GM19035 (cell line): ENCODE data around the gene POLR3H.
"Not testable (repeated sequence)": the region's sequence is repeated elsewhere in the genome, so short reads cannot be mapped to it uniquely, and the experiment has no call there.

ENCODE experiments used
- ATAC-seq: cut with Tn5 transposase; IDR thresholded peaks from one replicate; pipeline ENCODE4 v1.9.1; 2021; ENCODE audit not compliant: unreplicated experiment

POLR3H gene

DNA sequence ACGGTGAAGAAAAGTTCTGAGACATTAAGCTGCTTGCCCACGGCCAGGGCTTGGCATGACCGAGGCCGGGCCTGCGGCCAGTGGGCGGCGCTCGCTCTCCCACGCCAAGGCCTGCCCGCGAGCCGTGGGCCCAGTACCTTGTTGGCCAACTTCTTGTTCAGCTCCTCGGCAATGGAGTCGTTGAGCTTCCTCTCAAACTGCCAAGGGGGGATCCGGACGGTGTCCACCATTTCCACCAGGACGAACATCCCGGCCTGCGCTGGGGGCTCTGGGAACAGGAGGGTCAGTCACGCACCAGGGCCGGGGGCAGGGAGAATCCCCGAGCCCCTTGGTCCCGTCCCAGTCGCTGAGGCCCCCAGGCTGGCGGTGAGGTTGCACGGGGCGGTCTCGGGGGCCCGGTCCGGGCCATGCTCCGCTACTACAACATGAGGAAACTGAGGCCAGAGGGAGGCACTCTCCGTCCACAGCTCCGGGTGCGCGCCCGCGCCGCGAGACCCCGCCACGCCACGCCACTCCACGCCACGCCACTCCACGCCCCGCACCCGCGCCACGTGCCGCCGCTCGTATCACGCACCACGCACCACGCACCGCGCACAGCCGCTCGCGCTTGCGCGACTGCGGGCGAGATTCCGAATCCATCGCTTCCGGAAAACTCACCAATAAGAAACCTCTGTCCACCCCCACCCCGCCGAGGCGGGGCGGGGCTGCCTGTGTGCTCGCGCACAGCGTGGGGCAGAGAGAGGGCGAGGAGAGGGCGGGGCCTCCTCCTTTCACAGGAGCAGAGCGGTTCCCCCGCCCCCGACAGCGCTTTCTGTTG is at the start of gene POLR3H:
TSS of gene POLR3H (minus strand) at position 617 of the 817 bp plus-strand sequence. CDS start at position 248, 369 bp downstream.
- peak; percentile 94 for ATAC-seq

DNA sequence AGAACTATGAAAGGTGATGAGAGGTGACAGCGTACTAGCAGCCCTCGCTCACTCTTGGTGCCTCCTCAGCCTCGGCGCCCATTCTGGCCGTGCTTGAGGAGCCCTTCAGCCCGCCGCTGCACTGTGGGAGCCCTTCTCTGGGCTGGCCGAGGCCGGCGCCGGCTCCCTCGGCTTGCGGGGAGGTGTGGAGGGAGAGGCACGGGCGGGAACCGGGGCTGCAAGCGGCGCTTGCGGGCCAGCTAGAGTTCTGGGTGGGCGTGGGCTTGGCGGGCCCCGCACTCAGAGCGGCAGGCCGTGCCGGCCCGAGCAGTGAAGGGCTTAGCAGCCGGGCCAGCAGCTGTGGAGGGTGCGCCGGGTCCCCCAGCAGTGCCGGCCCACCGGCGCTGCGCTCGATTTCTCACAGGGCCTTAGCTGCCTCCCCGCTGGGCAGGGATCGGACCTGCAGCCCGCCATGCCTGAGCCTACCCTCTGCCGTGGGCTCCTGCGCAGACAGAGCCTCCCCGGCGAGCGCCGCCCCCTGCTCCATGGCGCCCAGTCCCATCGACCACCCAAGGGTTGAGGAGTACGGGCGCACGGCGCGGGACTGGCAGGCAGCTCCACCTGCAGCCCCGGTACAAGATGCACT is 49.2 kb upstream of the POLR3H start:
- not testable (repeated sequence) for ATAC-seq

DNA sequence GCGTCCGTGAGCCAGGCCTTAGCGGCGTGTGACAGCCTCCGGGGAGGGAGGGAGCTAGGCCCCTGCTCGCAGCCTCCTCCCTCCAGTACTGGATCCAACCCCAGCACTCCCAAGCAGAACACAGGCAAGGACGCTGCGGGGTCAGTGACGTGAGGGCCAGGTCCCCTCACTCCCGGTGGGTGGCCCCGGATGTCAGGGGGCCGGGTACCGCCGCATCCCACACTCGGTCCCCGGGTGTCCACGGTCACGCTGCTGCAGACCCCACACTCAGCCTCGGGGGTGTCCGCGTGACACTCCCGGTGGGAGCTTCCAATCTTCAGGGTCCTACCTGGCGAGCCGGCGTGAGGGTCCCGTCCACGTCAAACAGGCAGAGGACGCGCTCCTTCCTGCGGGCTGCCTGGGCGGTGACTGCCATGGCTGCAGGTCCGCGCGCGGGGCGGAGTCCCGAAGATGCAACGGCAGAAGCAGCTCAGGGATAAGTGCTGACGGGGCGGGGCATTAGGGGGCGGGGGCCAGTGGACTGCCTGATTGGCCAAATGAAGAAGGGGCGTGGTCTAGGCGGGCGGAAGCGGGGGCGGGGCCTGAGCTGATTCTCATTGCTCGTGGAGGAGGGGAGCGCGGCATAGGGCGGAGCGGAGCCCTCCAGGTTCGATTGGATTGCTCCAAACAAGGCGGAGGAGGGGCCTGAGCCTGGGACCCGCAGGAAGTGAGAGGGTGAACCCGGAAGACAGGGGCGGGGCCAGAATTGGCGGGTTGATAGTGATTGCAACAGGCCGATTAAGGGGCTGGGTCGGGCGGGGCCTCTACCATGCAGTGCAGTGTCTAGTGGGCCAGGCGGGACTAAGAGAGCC is 45.3 kb upstream of the POLR3H start, which contains the start of gene PMM1:
TSS of gene PMM1 (minus strand) at position 450 of the 851 bp plus-strand sequence. CDS start at position 415, 35 bp downstream.
- peak; percentile 87 for ATAC-seq

DNA sequence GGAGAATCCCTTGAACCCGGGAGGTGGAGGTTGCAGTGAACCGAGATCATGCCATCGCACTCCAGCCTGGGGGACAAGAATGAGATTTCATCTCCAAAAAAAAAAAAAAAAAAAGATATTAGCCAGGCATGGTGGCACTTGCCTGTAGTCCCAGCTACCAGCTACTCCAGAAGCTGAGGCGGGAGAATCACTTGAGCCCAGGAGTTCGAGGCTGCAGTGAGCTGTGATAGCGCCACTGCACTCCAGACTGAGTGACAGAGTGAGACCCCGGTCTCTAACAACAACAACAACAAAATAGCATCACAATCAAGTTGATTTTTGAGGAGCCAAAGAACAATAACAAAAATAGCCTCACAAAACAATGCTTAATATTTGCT is 43.1 kb upstream of the POLR3H start:
- no peak for ATAC-seq

GRCh38 chr22:41585898-41586297 is 41.6 kb upstream of the POLR3H start:
- no peak for ATAC-seq

- ATAC-seq: no peak
These were observed 40.6 kb upstream of the POLR3H start for GRCh38 chr22:41584881-41585280.

DNA sequence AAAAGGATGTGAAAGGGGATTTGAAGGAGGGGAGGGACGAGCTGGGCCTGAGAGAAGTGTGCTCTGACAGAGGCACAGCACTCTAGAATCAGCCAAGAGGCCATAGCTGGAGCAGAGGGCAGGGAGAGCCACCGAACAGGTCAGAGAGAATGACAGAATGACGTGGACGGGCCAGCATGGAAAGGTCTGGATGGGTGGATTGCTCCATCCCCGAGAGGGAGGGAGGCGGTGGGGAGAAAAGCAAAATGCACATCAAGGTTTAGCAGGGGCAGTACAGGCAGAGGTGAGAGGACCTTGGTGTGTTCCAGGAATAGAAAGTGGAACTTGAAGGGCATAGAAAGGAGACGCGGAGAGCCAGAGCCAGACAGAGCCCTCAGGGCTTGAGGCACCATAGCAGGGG is 38.4 kb upstream of the POLR3H start:
- ATAC-seq: no peak

DNA sequence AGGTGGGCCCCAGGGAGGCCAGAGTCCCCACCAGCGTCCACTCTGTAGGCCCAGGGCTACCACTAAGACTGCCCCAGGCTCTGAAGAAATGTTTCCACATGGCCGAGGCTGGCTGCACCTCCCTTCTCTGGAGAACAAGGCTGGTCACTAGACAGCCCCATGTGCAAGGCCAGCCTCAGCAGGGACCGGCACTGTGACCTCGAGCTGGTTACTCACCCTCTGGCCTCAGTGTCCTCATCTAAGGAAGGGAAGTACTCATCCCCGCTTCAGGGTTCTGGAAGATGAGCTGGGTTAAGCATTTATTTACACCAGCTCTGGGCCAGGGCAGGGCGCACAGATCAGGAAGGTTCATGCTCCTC is 35.7 kb upstream of the POLR3H start:
- no peak for ATAC-seq

- ATAC-seq: no peak
These were observed 35.2 kb upstream of the POLR3H start for GRCh38 chr22:41579297-41579996.

DNA sequence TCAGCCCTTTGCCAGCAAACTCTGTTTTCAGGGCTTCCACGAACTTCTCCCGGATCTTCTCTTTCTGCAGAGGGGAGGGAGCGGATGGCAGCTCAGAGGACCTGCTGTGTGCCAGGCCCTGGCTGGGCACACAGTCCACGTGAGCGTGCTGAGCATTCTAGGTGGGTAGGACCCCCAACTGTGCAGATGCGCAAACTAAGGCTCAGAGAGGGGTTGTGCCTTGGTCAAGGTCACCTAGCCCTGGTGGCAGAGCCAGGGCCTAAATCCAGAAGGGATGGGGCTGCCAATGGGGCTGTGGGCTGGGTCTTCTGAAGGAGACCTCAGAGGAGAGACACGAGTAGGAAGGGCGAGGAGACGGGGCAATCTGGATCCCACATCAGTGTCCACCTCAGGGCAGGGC is 34.5 kb upstream of the POLR3H start:
- no peak for ATAC-seq

GRCh38 chr22:41578114-41578513 is 33.8 kb upstream of the POLR3H start:
- ATAC-seq: no peak

DNA sequence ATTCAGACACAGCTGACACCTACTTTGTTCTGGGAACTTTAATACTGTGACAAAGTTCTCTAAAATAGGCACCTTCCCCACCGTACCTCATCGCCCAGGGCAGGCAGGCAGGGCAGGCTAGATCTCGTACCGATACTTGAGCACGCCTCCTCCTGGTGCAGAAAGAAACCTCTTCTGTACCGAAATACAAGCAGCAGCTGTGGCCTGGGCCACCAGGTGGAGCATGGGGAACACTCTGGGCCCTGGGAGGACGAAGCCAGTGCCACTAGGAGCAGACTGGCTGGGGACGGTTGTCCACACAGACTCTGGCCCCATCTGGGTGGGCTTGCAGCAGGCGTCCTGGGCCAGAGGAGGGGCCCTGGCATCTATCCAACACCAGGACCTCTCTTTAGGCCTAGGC is 32.6 kb upstream of the POLR3H start:
- no peak for ATAC-seq

DNA sequence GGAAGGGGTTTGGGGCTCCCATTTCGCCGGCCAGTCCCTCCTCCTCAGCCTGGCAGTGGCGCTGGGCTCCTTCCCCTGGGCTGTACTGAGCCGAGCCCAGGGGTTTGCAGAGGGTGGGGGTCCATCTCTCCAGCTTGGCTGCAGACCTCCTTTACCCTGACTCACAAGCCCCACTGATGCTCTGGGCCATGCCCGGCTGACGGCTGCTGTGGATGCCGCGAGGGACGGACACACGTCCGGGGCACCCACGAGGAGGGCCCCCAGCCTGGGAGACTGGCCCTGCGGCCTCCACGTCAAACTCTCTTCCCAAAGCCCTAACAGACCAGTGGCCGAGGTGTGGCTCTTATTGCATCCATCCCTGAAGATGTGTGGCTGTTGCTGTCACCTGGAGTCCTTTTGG is 31.3 kb upstream of the POLR3H start:
- no peak for ATAC-seq

GRCh38 chr22:41574847-41575381 is 30.6 kb upstream of the POLR3H start:
- ATAC-seq: no peak

DNA sequence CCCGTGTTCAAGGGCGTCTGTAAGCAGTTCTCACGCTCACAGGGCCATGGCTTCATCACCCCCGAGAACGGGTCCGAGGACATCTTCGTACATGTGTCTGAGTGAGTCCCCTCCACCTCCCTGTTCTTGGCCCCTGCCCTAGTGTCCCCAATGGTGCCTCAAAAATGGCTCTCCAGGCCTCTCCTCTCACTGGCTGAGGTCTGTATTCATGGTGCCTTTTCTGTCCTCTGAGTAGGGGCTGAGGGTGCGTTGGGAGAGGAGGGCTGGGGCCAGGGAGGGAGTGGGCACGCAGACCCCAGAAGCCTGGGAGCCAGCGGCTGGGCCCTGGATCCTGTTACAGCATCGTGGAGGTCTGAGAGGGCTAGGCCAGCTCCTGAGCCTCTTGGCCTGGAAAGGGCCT is 29.4 kb upstream of the POLR3H start:
- ATAC-seq: no peak

GRCh38 chr22:41572305-41572704 is 28.0 kb upstream of the POLR3H start:
- ATAC-seq: not testable (repeated sequence)

DNA sequence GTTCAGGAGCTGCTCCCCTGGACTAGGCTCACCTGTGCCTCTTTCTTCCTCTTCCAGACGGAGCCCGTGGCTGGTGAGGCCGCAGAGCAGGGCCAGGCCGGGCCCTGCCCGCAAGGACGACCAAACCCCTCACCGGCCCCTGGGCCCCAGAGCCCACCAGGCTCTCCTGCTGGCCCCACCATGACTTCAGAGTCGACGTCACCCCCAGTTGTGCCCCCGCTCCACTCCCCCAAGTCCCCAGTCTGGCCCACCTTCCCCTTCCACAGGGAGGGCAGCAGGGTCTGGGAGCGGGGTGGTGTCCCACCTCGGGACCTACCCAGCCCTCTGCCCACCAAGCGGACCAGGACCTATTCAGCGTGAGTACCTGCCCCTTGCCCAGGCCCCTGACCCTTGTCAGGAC is 27.5 kb upstream of the POLR3H start:
- no peak for ATAC-seq

GRCh38 chr22:41570221-41570620 is 26.0 kb upstream of the POLR3H start:
- ATAC-seq: no peak

DNA sequence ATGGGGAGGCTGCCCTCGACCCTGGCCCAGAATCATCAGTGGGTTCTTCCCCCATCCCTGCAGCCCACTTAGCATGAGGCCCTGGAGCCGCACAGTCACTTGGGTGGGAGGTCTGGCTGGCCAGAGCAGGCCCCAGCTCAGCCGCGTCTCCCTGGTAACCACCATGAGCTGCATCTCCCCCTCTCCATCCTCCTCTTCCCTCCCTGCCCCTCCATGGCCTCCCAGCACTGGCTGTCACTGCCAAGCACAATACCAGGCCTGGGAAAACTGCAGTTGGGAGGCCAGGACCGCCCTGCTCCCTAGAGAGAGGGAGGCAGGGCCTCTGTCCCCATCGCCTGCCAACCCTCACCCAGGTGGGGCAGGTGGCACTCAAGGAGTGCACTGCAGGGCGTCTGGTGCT is 24.5 kb upstream of the POLR3H start:
- ATAC-seq: no peak

- no peak for ATAC-seq
These were observed 23.2 kb upstream of the POLR3H start for GRCh38 chr22:41567512-41567768.
